Measurements from ENCODE around the gene TRPV4.

TRPV4 gene

GRCh38 chr12:109822951-109823411 lies 10.2 kb downstream of the TRPV4 start (continued):
- no peak for TF ChIP-seq ZNF670 (tag by site-specific recombination; IDR thresholded peaks at IDR 0.05; ENCODE audit: low read depth)
- TF ChIP-seq ZNF658 (tag by site-specific recombination; IDR thresholded peaks at IDR 0.05) = no peak
- TF ChIP-seq ZBTB7A (tag by site-specific recombination; IDR thresholded peaks at IDR 0.05; ENCODE audit: low read depth) = no peak
- no peak for TF ChIP-seq ZNF2 (tag by site-specific recombination; IDR thresholded peaks at IDR 0.05)

DNA sequence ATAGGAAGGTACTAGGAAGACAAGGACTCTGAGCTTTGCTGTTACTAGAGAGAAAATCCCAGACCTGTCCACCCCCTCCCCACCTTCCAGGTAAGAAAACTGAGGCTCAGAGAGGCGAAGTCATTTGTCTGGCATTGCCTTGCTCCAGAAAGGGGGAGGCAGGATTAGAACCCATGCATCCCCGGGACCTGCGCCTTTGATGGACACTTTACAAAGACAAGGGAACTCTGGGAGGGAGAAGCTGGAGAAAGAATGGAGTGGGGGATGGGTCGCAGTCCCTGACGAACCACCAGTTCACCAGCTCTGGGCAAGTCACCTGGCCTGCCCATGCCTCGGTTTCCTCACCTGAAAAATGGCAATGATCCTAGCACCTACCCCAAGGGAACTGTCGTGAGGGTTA lies 10.8 kb downstream of the TRPV4 start:
- TF ChIP-seq HOXC10 (CRISPR knock-in tag; IDR thresholded peaks at IDR 0.05) (no peak), ZNF707 (tag by site-specific recombination; IDR thresholded peaks at IDR 0.05) (no peak), REST (tag by site-specific recombination; IDR thresholded peaks at IDR 0.05) (no peak), ZNF350 (tag by site-specific recombination; IDR thresholded peaks at IDR 0.05) (no peak), OSR2 (tag by site-specific recombination; IDR thresholded peaks at IDR 0.05) (no peak), ZNF596 (tag by site-specific recombination; IDR thresholded peaks at IDR 0.05) (no peak), ZNF146 (tag by site-specific recombination; IDR thresholded peaks at IDR 0.05) (no peak), ZNF155 (tag by site-specific recombination; IDR thresholded peaks at IDR 0.05) (no peak), ZBTB20 (tag by site-specific recombination; IDR thresholded peaks at IDR 0.05) (no peak), ZNF16 (tag by site-specific recombination; IDR thresholded peaks at IDR 0.05; ENCODE audit: low read depth) (no peak), ZNF433 (tag by site-specific recombination; IDR thresholded peaks at IDR 0.05; ENCODE audit: low read depth) (no peak), SP7 (tag by site-specific recombination; IDR thresholded peaks at IDR 0.05) (no peak), ZNF223 (tag by site-specific recombination; IDR thresholded peaks at IDR 0.05) (no peak), FEZF1 (tag by site-specific recombination; IDR thresholded peaks at IDR 0.05) (no peak)
- TF ChIP-seq, protein P1, sequence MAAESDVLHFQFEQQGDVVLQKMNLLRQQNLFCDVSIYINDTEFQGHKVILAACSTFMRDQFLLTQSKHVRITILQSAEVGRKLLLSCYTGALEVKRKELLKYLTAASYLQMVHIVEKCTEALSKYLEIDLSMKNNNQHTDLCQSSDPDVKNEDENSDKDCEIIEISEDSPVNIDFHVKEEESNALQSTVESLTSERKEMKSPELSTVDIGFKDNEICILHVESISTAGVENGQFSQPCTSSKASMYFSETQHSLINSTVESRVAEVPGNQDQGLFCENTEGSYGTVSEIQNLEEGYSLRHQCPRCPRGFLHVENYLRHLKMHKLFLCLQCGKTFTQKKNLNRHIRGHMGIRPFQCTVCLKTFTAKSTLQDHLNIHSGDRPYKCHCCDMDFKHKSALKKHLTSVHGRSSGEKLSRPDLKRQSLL (tag by site-specific recombination; IDR thresholded peaks at IDR 0.05) = no peak
- TF ChIP-seq, protein P2, sequence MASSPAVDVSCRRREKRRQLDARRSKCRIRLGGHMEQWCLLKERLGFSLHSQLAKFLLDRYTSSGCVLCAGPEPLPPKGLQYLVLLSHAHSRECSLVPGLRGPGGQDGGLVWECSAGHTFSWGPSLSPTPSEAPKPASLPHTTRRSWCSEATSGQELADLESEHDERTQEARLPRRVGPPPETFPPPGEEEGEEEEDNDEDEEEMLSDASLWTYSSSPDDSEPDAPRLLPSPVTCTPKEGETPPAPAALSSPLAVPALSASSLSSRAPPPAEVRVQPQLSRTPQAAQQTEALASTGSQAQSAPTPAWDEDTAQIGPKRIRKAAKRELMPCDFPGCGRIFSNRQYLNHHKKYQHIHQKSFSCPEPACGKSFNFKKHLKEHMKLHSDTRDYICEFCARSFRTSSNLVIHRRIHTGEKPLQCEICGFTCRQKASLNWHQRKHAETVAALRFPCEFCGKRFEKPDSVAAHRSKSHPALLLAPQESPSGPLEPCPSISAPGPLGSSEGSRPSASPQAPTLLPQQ (tag by site-specific recombination; IDR thresholded peaks at IDR 0.05) = no peak
- no peaks in the 10 kb centered on the region for H3K9me3 ChIP-seq (ENCODE audit: control insufficient read depth, insufficient read depth, low read depth, low read length)
- no peaks in the 10 kb centered on the region for H3K36me3 ChIP-seq (ENCODE audit: control insufficient read depth in 2 of 2, insufficient read depth in 1 of 2, low read length in 2 of 2)
- no peak overlapping the region for H3K4me3 ChIP-seq (ENCODE audit: low read depth, low read length)
- POLR2A ChIA-PET = no interaction called here
- CTCF ChIA-PET = interaction anchor here (0.6 to 2.1 kb wide), 2 partner anchors 23 to 303 kb away, joined by 3 to 10 read pairs; no protein-coding TSS in a partner anchor
- H3K27ac ChIP-seq (ENCODE audit: extremely low read depth, low read depth, low read length) = no peak overlapping the region
- no peaks in the 10 kb centered on the region for H3K4me1 ChIP-seq (ENCODE audit: control insufficient read depth, insufficient read depth, low read length)

GRCh38 chr12:109821968-109822367 lies 11.2 kb downstream of the TRPV4 start:
- POLR2A ChIA-PET = no interaction called here
- Histone ChIP-seq H3K36me3 (ENCODE audit: control insufficient read depth in 2 of 2, insufficient read depth in 1 of 2, low read length in 2 of 2) (no peaks in the 10 kb centered on the region), H3K27ac (ENCODE audit: extremely low read depth, low read depth, low read length) (no peak overlapping the region)

More at GRCh38 chr12:109821968-109822367, 11.2 kb downstream of the TRPV4 start:
- CTCF ChIA-PET = no interaction called here
- Histone ChIP-seq H3K4me3 (ENCODE audit: low read depth, low read length) (no peak overlapping the region), H3K4me1 (ENCODE audit: control insufficient read depth, insufficient read depth, low read length) (no peaks in the 10 kb centered on the region), H3K9me3 (ENCODE audit: control insufficient read depth, insufficient read depth, low read depth, low read length) (no peaks in the 10 kb centered on the region)
- TF ChIP-seq, protein P3, sequence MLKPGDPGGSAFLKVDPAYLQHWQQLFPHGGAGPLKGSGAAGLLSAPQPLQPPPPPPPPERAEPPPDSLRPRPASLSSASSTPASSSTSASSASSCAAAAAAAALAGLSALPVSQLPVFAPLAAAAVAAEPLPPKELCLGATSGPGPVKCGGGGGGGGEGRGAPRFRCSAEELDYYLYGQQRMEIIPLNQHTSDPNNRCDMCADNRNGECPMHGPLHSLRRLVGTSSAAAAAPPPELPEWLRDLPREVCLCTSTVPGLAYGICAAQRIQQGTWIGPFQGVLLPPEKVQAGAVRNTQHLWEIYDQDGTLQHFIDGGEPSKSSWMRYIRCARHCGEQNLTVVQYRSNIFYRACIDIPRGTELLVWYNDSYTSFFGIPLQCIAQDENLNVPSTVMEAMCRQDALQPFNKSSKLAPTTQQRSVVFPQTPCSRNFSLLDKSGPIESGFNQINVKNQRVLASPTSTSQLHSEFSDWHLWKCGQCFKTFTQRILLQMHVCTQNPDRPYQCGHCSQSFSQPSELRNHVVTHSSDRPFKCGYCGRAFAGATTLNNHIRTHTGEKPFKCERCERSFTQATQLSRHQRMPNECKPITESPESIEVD (tag by site-specific recombination; IDR thresholded peaks at IDR 0.05) = no peak
- TF ChIP-seq KLF7 (tag by site-specific recombination; IDR thresholded peaks at IDR 0.05; ENCODE audit: borderline replicate concordance) (no peak), ZNF423 (tag by site-specific recombination; IDR thresholded peaks at IDR 0.05) (no peak), EGR2 (tag by site-specific recombination; IDR thresholded peaks at IDR 0.05; ENCODE audit: low read depth) (peak; percentile 96), ZNF626 (tag by site-specific recombination; IDR thresholded peaks at IDR 0.05) (no peak), ZNF571 (tag by site-specific recombination; IDR thresholded peaks at IDR 0.05) (no peak), HOXA7 (CRISPR knock-in tag; IDR thresholded peaks at IDR 0.05; ENCODE audit: borderline replicate concordance) (no peak), ZNF707 (tag by site-specific recombination; IDR thresholded peaks at IDR 0.05) (no peak), YY1 (tag by site-specific recombination; IDR thresholded peaks at IDR 0.05) (no peak), ZFHX2 (tag by site-specific recombination; conservative IDR thresholded peaks at IDR 0.05) (peak; percentile 97)
